Stimulated activated CD4-positive, alpha-beta T cell treated with anti-CD3 and anti-CD28 coated beads, Interleukin-12 subunit alpha, Interleukin-12 subunit beta, amount 100 ng/mL, for 4 hours (primary cell): Measurements from ENCODE around the gene PTCD2.

Source experiments
- DNase-seq: peaks from one replicate; pipeline ENCODE4 v3.0.0-alpha.2; 2020

PTCD2 gene

DNA sequence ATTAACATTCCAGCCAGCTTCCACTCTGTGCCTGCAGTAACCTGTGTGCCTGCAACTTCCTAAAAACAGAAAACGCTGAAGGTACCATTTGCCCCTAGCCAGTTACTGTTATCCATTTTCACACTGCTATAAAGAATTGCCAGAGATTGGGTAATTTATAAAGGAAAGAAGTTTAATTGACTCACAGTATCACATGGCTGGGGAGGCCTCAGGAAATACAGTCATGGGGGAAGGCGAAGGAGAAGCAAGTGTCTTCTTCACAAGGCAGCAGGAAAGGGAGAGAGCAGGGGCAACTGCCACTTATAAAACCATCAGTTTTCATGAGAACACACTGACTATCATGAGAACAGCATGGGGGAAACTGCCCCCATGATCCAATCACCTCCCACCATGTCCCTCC is 31.2 kb downstream of the PTCD2 start:
- no peak for DNase-seq

- no peak for DNase-seq
These were observed 32.4 kb downstream of the PTCD2 start for GRCh38 chr5:72352616-72353015.

- DNase-seq, result no peak
These were observed 32.9 kb downstream of the PTCD2 start for GRCh38 chr5:72353046-72353445.

GRCh38 chr5:72355706-72356299 is 35.6 kb downstream of the PTCD2 start:
- no peak for DNase-seq

DNA sequence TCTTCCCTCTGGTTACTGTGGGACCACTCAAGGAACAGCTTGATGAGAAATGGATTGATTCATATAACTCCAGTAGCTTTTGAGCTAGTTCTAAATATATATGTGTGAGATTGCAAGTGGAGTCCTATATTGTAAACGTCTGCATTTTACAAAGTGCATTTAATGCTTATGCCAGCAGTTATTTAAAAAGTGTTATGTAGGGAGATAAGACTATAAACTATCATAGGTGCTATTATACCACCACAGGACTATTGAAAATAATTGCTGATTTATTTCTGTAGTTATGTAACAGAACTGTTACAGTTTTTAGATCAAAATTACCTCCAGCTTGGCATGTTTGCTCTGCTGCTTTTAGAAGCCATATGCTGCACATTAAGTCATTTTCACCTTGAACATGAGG is 36.2 kb downstream of the PTCD2 start:
- no peak for DNase-seq

DNA sequence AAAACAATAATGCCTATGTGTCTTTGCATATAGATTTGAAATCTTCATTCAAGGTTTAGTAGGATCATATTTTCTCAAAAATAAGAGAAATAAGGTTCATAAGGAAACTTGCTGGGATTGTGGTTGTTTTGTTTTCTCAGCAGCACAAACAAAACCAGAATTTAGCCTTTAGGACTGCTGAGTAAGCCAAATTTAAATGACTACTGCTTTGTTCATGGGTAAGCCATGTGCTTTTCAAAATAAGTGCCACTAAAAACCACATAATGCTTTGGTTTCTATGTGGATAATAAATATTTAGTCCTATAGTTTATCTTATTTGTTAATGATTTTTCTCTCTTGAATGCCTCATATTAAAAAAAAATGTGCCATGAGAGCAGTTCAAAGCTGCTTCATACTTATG is 38.8 kb downstream of the PTCD2 start:
- no peak for DNase-seq

- no peak for DNase-seq
These were observed 39.7 kb downstream of the PTCD2 start for GRCh38 chr5:72359886-72360285.

- no peak for DNase-seq
These were observed 43.1 kb downstream of the PTCD2 start for GRCh38 chr5:72363166-72363802.

DNA sequence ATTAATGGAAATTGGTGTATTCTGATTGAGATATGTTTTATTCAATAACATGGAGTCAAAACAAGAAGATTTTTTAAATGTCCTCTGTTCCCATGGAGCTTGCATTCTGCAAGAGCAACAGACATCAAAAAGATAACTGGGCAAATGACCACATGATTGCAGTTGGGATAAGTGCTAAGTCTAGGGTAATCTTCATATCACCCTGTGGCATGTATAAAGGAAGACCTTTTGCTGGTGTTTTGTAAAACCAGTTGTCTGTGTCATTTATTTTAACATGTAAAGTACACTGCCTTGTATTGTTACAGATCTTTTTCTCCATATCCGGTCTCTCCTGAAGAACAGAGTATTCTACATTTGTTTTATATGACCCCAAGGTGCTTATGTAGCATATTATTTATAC is 44.0 kb downstream of the PTCD2 start:
- DNase-seq, result no peak

GRCh38 chr5:72364951-72365350 is 44.8 kb downstream of the PTCD2 start:
- DNase-seq, result no peak

GRCh38 chr5:72366324-72366976 is 46.3 kb downstream of the PTCD2 start:
- DNase-seq, result peak; percentile 8

DNA sequence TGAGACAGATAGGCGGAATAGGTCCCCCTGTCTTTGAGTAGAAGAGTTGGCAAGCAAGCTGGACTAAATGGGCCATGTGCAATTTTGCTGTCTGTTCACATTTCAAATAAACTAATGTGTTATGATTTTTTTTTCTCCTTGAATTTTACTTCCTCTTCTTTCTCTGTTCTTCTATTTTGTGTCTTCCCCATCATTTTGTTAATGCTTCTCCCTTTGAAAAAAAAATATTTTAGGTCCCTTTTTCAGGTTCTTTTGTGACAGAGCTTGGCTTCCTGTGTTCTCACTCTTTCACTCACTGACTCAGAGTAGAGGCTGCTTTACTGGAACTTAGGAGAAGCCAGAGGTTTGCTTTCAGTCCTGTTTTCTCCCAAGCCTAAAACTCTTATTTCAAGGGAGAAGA is 48.1 kb downstream of the PTCD2 start:
- no peak for DNase-seq

DNA sequence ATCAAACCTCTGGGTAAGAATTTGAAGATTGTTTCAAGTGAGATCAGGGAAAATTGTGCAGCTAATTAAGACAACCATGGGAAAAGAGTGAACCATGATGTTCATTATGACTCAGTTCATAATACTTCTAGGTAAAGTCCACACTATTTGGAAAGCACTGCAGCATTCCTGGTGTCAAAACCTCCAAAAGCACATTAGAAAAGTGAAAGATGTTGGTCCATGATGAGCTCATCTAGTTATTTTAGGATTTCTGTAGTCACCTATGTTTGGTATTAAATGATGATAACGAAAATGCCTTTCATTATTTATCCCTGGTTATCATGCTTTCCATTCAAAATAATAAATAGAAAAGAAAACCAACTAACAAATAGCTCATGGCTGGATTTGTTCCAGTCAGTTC is 49.1 kb downstream of the PTCD2 start:
- DNase-seq, result no peak

- no peak for DNase-seq
These were observed 49.5 kb downstream of the PTCD2 start for GRCh38 chr5:72369711-72370110.

- DNase-seq, result no peak
These were observed 52.2 kb downstream of the PTCD2 start for GRCh38 chr5:72372331-72372730.

- no peak for DNase-seq
These were observed 52.8 kb downstream of the PTCD2 start for GRCh38 chr5:72372923-72373322.

GRCh38 chr5:72374844-72375243 is 54.7 kb downstream of the PTCD2 start:
- DNase-seq, result no peak

GRCh38 chr5:72376381-72376780 is 56.2 kb downstream of the PTCD2 start:
- DNase-seq, result no peak

- no peak for DNase-seq
These were observed 57.9 kb downstream of the PTCD2 start for GRCh38 chr5:72377910-72378638.

- no peak for DNase-seq
These were observed 58.6 kb downstream of the PTCD2 start for GRCh38 chr5:72378639-72379289.

GRCh38 chr5:72379936-72380335 is 59.8 kb downstream of the PTCD2 start:
- no peak for DNase-seq

DNA sequence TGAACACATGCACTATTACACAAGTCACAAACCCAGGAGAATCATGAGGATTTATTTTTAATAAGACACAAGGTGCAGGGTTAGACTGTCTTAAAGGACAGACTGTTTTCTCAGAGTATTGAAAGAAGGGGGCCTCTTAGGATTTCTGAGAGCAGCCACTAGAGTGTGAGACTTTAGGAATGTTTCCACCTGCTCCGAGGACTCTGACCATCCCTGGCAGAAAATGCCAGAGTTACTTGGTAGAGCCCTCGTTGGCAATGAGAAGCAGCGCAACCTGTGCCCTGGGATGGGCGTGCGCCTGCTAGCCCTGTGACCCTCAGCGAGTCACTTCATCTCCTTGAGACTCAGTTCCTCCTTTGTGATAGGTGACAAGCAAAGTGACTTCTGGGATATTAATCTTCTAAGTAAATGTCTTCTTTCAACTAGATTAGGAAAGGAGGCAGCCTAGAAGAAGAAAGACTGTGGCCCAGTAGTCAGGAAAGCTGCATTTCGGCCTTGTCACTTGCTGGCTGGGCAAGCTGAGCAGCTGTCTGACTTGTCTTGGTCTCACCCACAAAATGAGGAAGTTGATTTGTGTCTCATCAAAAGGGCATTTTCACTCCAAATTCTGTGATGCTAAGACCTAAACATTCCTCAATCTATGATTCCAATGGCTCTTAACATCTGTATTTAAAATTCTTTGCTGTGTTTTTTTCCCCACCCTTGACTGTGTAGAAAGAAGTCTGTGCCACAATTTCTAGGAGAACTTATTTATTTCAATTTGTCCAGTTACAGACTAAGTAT is 60.5 kb downstream of the PTCD2 start:
- no peak for DNase-seq

- no peak for DNase-seq
These were observed 63.1 kb downstream of the PTCD2 start for GRCh38 chr5:72383280-72383679.
